ENCODE measurements around the gene CAPN9. TPM values are rescaled to one million over a fixed set of nuclear protein-coding genes. Genes with fewer than 3 reads are reported as not detected.

Gene CAPN9
- total and polyA plus RNA-seq, 9 of the 15 experiments (the other 6 are each of a cell fraction or from before 2014, with no cell fraction given): not detected

DNA sequence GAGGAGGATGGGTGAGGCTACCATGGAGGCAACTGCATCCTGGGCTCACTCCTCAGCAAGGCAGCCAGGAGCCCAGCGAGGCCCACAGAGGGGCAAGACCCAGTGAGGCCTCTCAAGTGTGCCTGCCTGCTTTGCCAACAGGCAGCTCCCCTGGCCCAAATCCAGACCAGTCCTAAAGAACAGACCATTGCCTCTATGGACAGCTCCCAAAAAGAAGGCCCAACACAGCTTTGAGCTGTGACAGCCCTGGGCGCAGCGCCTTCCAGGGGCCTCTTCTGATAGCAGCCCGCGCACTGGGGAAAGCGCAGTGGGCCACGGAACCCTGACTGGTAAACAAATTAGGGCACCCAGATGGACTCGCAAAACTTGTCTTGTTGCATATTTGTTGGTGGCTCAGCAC lies 95.6 kb downstream of the CAPN9 start:
- ATAC-seq (no peak), FAIRE-seq (no peak), DNase-seq (ENCODE audit: extremely low read depth in 1 of 4, low spot score in 3 of 4) (no peak)
- no peak overlapping the region for H3K4me2 ChIP-seq (ENCODE audit: insufficient read depth, low read length)
- no peak overlapping the region for H3K9ac ChIP-seq (ENCODE audit: insufficient read depth in 1 of 2, low read depth in 2 of 2, low read length in 2 of 2)
- no peaks in the 10 kb centered on the region for H3K27me3 ChIP-seq (ENCODE audit: control insufficient read depth in 2 of 2, insufficient read depth in 2 of 2, low read length in 2 of 2)
- TF ChIP-seq DMBX1 (CRISPR knock-in tag; IDR thresholded peaks at IDR 0.05; ENCODE audit: borderline replicate concordance) (no peak), DLX4 (CRISPR knock-in tag; IDR thresholded peaks at IDR 0.05) (no peak)
- no TSS peak for BruUV-seq (replicated peaks)
- H3K36me3 ChIP-seq (ENCODE audit: control insufficient read depth, insufficient read depth, low read length): peaks cover 7% of the 10 kb centered on the region; the same call in 1 of the 3 replicates
- H3K4me1 ChIP-seq (replicated peaks in 1 of 2; ENCODE audit: control insufficient read depth in 2 of 2, insufficient read depth in 2 of 2, low read length in 2 of 2): no peaks in the 10 kb centered on the region; a peak in 2 of 5 replicates
- ChIA-PET CTCF (ENCODE audit: low intra/inter-chr PET ratio) (no interaction called here), POLR2A (no interaction called here)
- H4K20me1 ChIP-seq (replicated peaks; ENCODE audit: control insufficient read depth, insufficient read depth, low read length): no peaks in the 10 kb centered on the region
- H3K9me3 ChIP-seq (replicated peaks; ENCODE audit: control insufficient read depth, insufficient read depth, low read depth, low read length): no peaks in the 10 kb centered on the region
- H3K9me1 ChIP-seq (ENCODE audit: control insufficient read depth, insufficient read depth, low read length): no peaks in the 10 kb centered on the region
- in situ Hi-C loops (cut with MboI): no loop called here
- intact Hi-C loops (cut with micrococcal nuclease): no loop called here
- H2AFZ ChIP-seq (ENCODE audit: low read depth, low read length): no peak overlapping the region
- 86% methylated on average over 7 of the region's 8 CpGs for WGBS (ENCODE audit: insufficient coverage, low coverage, missing lambda C conversion rate)
- H3K79me2 ChIP-seq (ENCODE audit: control insufficient read depth, insufficient read depth, low read length): no peaks in the 10 kb centered on the region
- no peak overlapping the region for H3K4me3 ChIP-seq
- H3K27ac ChIP-seq (ENCODE audit: extremely low read depth, low read depth, low read length): no peak overlapping the region

- FAIRE-seq: no peak
- CTCF ChIA-PET (ENCODE audit: low intra/inter-chr PET ratio): no interaction called here
Observed at GRCh38 chr1:230843503-230844309, 96.5 kb downstream of the CAPN9 start.

More at GRCh38 chr1:230843503-230844309, 96.5 kb downstream of the CAPN9 start:
- TF ChIP-seq EGR1 (conservative IDR thresholded peaks at IDR 0.05): no peak
- TF ChIP-seq GMEB1 (CRISPR knock-in tag; IDR thresholded peaks at IDR 0.05): no peak
- no peak for TF ChIP-seq ZNF274 (IDR thresholded peaks at IDR 0.05; ENCODE audit: borderline replicate concordance, low read depth, low read length)
- TF ChIP-seq MXD1 (CRISPR knock-in tag; IDR thresholded peaks at IDR 0.05; ENCODE audit: borderline replicate concordance, poor library complexity, severe bottlenecking): no peak
- no peak for TF ChIP-seq MAFK (IDR thresholded peaks at IDR 0.05; ENCODE audit: low read length)
- TF ChIP-seq BRCA1 (IDR thresholded peaks at IDR 0.05): no peak
- no peak for TF ChIP-seq BRCA1 (CRISPR knock-in tag; IDR thresholded peaks at IDR 0.05)
- no peak for TF ChIP-seq ZNF384 (IDR thresholded peaks at IDR 0.05; ENCODE audit: low read depth, low read length)
- no peak for TF ChIP-seq MCM2 (IDR thresholded peaks at IDR 0.05; ENCODE audit: low read depth)
- TF ChIP-seq, protein P1, sequence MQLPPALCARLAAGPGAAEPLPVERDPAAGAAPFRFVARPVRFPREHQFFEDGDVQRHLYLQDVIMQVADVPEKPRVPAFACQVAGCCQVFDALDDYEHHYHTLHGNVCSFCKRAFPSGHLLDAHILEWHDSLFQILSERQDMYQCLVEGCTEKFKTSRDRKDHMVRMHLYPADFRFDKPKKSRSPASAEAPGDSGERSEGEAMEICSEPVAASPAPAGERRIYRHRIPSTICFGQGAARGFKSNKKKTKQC (CRISPR knock-in tag; IDR thresholded peaks at IDR 0.05): no peak
- H3K4me3 ChIP-seq: no peak overlapping the region
- H3K4me2 ChIP-seq (ENCODE audit: insufficient read depth, low read length): no peak overlapping the region
- H4K20me1 ChIP-seq (replicated peaks; ENCODE audit: control insufficient read depth, insufficient read depth, low read length): no peaks in the 10 kb centered on the region
- no peak overlapping the region for H3K27ac ChIP-seq (ENCODE audit: extremely low read depth, low read depth, low read length)
- H2AFZ ChIP-seq (ENCODE audit: low read depth, low read length): no peak overlapping the region
- intact Hi-C loops (cut with micrococcal nuclease) (no loop called here), in situ Hi-C loops (cut with MboI) (no loop called here)
- DNase-seq (ENCODE audit: extremely low read depth in 1 of 4, low spot score in 3 of 4): no peak
- no peaks in the 10 kb centered on the region for H3K9me1 ChIP-seq (ENCODE audit: control insufficient read depth, insufficient read depth, low read length)
- 66% methylated on average over 26 of the region's 28 CpGs for WGBS (ENCODE audit: insufficient coverage, low coverage, missing lambda C conversion rate)
- H3K9ac ChIP-seq (ENCODE audit: insufficient read depth in 1 of 2, low read depth in 2 of 2, low read length in 2 of 2): no peak overlapping the region
- no TSS peak for BruUV-seq (replicated peaks)
- ATAC-seq: no peak; the same call in 2 of the 3 replicates
- peaks cover 0 to under 1% of the 10 kb centered on the region in 2 experiments; a peak in 1 of 5 replicates for H3K27me3 ChIP-seq (ENCODE audit: control insufficient read depth in 2 of 2, insufficient read depth in 2 of 2, low read length in 2 of 2)
- H3K9me3 ChIP-seq (replicated peaks; ENCODE audit: control insufficient read depth, insufficient read depth, low read depth, low read length): no peaks in the 10 kb centered on the region
- POLR2A ChIA-PET: interaction anchor here (0.8 kb wide), 1 partner anchor 12 kb away, joined by 3 read pairs; no protein-coding TSS in a partner anchor
- no peaks in the 10 kb centered on the region; a peak in 1 of 5 replicates for H3K4me1 ChIP-seq (replicated peaks in 1 of 2; ENCODE audit: control insufficient read depth in 2 of 2, insufficient read depth in 2 of 2, low read length in 2 of 2)
- H3K36me3 ChIP-seq (ENCODE audit: control insufficient read depth, insufficient read depth, low read length): peaks cover 7% of the 10 kb centered on the region; the same call in 1 of the 3 replicates
- H3K79me2 ChIP-seq (ENCODE audit: control insufficient read depth, insufficient read depth, low read length): no peaks in the 10 kb centered on the region
